ENCODE data around the gene RECQL5. TPM values are rescaled to one million over a fixed set of nuclear protein-coding genes. Genes with fewer than 3 reads are reported as not detected.

Gene RECQL5
- polyA plus RNA-seq, 1 of the 3 experiments (the other 2 are of a cell fraction), result 25.3 TPM

- TF ChIP-seq TAF1 (IDR thresholded peaks at IDR 0.05; ENCODE audit: borderline replicate concordance, low read depth, low read length), result no peak
- peak; percentile 92 for TF ChIP-seq TCF12 (IDR thresholded peaks at IDR 0.05)
- TF ChIP-seq MEF2A (IDR thresholded peaks at IDR 0.05; ENCODE audit: borderline replicate concordance, low read depth), result no peak
- no peak for TF ChIP-seq RCOR1 (IDR thresholded peaks at IDR 0.05; ENCODE audit: low read length)
- no peak for TF ChIP-seq GATA2 (CRISPR knock-in tag; IDR thresholded peaks at IDR 0.05)
- peak; percentile 13; the same call in 1 of the 2 replicates for TF ChIP-seq REST (IDR thresholded peaks at IDR 0.05; ENCODE audit: low read depth, low read length)
- no peak; the same call in 1 of the 2 replicates for TF ChIP-seq ZBTB33 (IDR thresholded peaks at IDR 0.05; ENCODE audit: borderline replicate concordance, low read depth)
Observed at GRCh38 chr17:75681289-75681688, 14.3 kb upstream of the RECQL5 start (continued).

- peaks cover 28 to 32% of the 10 kb centered on the region in 2 experiments for H3K36me3 ChIP-seq (replicated peaks in 1 of 2; ENCODE audit: control insufficient read depth in 1 of 2, insufficient read depth in 2 of 2, low read length in 1 of 2)
- no peaks in the 10 kb centered on the region for H3K9me2 ChIP-seq
- DNase-seq, result no peak
- no peak overlapping the region for H3K9ac ChIP-seq
- no peaks in the 10 kb centered on the region for H3K9me3 ChIP-seq
- H4K20me1 ChIP-seq (ENCODE audit: insufficient read depth), result peaks cover 12% of the 10 kb centered on the region; the same call in 1 of the 2 replicates
- ChIA-PET CTCF (interaction anchor here (0.8 to 5.1 kb wide), 6 partner anchors 8 to 409 kb away, joined by 3 to 39 read pairs (median 4); partner anchors contain the start of genes MIF4GD and SMIM5), POLR2A (no interaction called here)
- peak overlapping the region in 1 of 2 experiments; percentile 64; a peak in 2 of 4 replicates for H3K27ac ChIP-seq (ENCODE audit: low read depth in 2 of 2, low read length in 1 of 2)
- H3K4me1 ChIP-seq (ENCODE audit: control insufficient read depth in 1 of 2, insufficient read depth in 2 of 2, low read depth in 1 of 2, low read length in 1 of 2), result peaks cover 6 to 40% of the 10 kb centered on the region in 2 experiments; a peak in 3 of 4 replicates
- WGBS (ENCODE audit: low lambda C conversion rate), result 92% methylated on average over 10 of the region's 10 CpGs
- no peak overlapping the region for H2AFZ ChIP-seq (ENCODE audit: low read depth)
- H3K79me2 ChIP-seq (ENCODE audit: insufficient read depth), result peaks cover 91% of the 10 kb centered on the region
- H3K4me2 ChIP-seq, result peak overlapping the region; percentile 3
- no peak for TF ChIP-seq USF2 (IDR thresholded peaks at IDR 0.05; ENCODE audit: borderline replicate concordance, low read depth, low read length)
- TF ChIP-seq GABPA (IDR thresholded peaks at IDR 0.05; ENCODE audit: low read depth), result no peak
- TF ChIP-seq TEAD4 (IDR thresholded peaks at IDR 0.05; ENCODE audit: borderline replicate concordance, insufficient read depth), result no peak
- no peak for TF ChIP-seq TAF1 (IDR thresholded peaks at IDR 0.05; ENCODE audit: borderline replicate concordance, low read depth, low read length)
- TF ChIP-seq YY1 (IDR thresholded peaks at IDR 0.05; ENCODE audit: low read depth), result no peak
- TF ChIP-seq MEF2A (IDR thresholded peaks at IDR 0.05; ENCODE audit: borderline replicate concordance, low read depth), result no peak
- TF ChIP-seq JUND (IDR thresholded peaks at IDR 0.05), result no peak
- no peaks in the 10 kb centered on the region for H3K27me3 ChIP-seq (ENCODE audit: insufficient read depth)
- no peak overlapping the region for H3K4me3 ChIP-seq (ENCODE audit: low read depth in 2 of 2, low read length in 1 of 2)
- H3F3A ChIP-seq (replicated peaks; ENCODE audit: insufficient read depth), result peaks cover 38% of the 10 kb centered on the region
Observed at GRCh38 chr17:75680431-75680830, 13.5 kb upstream of the RECQL5 start.
